Activated CD8-positive, alpha-beta memory T cell treated with anti-CD3 and anti-CD28 coated beads, Interleukin-2, amount 10 ng/mL, durations not matched to agents 7 days and 5 days (primary cell): ENCODE results near the gene NTPCR. TPM values are rescaled to one million over a fixed set of nuclear protein-coding genes. Genes with fewer than 3 reads are reported as not detected.

Experiments used
- ATAC-seq: fragments of 150-1000 bp; cut with Tn5 transposase; one replicate; pipeline ENCODE4 v1.10.0; 2021; ENCODE audit warnings: moderate library complexity
- CTCF ChIA-PET: fragments of 350-600 bp; sonication (Branson Sonifier 250); formaldehyde crosslinking; loops from one replicate; lab custom pipeline; 2021; ENCODE audit warnings: antibody characterized with exemption; lab: Charles Lee
- DNase-seq: peaks from one replicate; pipeline ENCODE4 v3.0.0-alpha.2; 2020
- H3K27ac Mint-ChIP-seq: one replicate; pipeline ENCODE4 v1.8.0; 2021; ENCODE audit warnings: mild to moderate bottlenecking, mixed read lengths
- H3K27me3 Mint-ChIP-seq: one replicate; pipeline ENCODE4 v1.8.0; 2021; ENCODE audit warnings: mixed read lengths
- H3K36me3 Mint-ChIP-seq: one replicate; pipeline ENCODE4 v1.8.0; 2021; ENCODE audit warnings: mild to moderate bottlenecking, mixed read lengths
- H3K4me1 Mint-ChIP-seq: one replicate; pipeline ENCODE4 v1.8.0; 2021; ENCODE audit warnings: mixed read lengths
- H3K4me3 Mint-ChIP-seq: one replicate; pipeline ENCODE4 v1.8.0; 2021; ENCODE audit warnings: mild to moderate bottlenecking, moderate library complexity, mixed read lengths
- H3K9me3 Mint-ChIP-seq: one replicate; pipeline ENCODE4 v1.8.0; 2022; ENCODE audit warnings: low read depth, mixed read lengths
- total RNA-seq, 2 experiments: library from RNA; stranded (reverse); gene quantifications; one replicate each; pipeline ENCODE4 v1.2.3, GENCODE V29; 2021

NTPCR gene
- total RNA-seq, 2 experiments from 2014 or later, result 27.2 to 27.5 TPM

- CTCF ChIA-PET, result no interaction called here
- Mint-ChIP-seq H3K27ac (no peak overlapping the region), H3K4me1 (no peaks in the 10 kb centered on the region), H3K9me3 (peaks cover 2% of the 10 kb centered on the region), H3K27me3 (peaks cover 3% of the 10 kb centered on the region), H3K4me3 (no peak overlapping the region), H3K36me3 (no peaks in the 10 kb centered on the region)
- DNase-seq (no peak), ATAC-seq (no peak)
These were observed 12.6 kb upstream of the NTPCR start for GRCh38 chr1:232937741-232938375.

DNA sequence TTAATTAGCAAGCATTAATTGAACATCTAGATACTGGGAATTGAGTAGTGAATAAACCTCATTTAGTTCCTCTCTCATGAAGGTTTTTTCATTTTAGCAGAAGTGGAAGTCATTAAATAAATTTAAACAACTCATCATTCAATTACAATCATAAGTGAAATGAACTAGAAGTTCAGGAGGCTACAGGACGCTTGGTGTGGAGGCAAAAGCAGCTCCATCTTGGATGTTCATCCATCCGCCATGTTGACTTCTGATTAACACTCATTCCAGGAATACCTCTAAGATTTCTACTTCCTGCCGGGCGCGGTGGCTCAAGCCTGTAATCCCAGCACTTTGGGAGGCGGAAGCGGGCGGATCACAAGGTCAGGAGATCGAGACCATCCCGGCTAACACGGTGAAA, 11.5 kb upstream of the NTPCR start:
- H3K27ac Mint-ChIP-seq, result no peak overlapping the region
- H3K4me3 Mint-ChIP-seq, result no peak overlapping the region

GRCh38 chr1:232939748-232940147, 10.7 kb upstream of the NTPCR start:
- Mint-ChIP-seq H3K36me3 (peaks cover 2% of the 10 kb centered on the region), H3K4me3 (no peak overlapping the region), H3K9me3 (peaks cover 2% of the 10 kb centered on the region), H3K4me1 (peaks cover 16% of the 10 kb centered on the region), H3K27ac (no peak overlapping the region), H3K27me3 (peaks cover 3% of the 10 kb centered on the region)
- ATAC-seq, result no peak
- no peak for DNase-seq
- CTCF ChIA-PET, result no interaction called here

More for the DNA sequence above, 11.5 kb upstream of the NTPCR start:
- ATAC-seq (no peak), DNase-seq (no peak)
- no peaks in the 10 kb centered on the region for H3K36me3 Mint-ChIP-seq
- H3K9me3 Mint-ChIP-seq, result peaks cover 2% of the 10 kb centered on the region
- peaks cover 8% of the 10 kb centered on the region for H3K4me1 Mint-ChIP-seq
- H3K27me3 Mint-ChIP-seq, result peaks cover 3% of the 10 kb centered on the region
- CTCF ChIA-PET, result no interaction called here

- ATAC-seq (no peak), DNase-seq (no peak)
- H3K4me3 Mint-ChIP-seq, result no peak overlapping the region
- CTCF ChIA-PET, result no interaction called here
- H3K27me3 Mint-ChIP-seq, result peaks cover 3% of the 10 kb centered on the region
- H3K9me3 Mint-ChIP-seq, result peaks cover 2% of the 10 kb centered on the region
- H3K27ac Mint-ChIP-seq, result no peak overlapping the region
- H3K4me1 Mint-ChIP-seq, result peaks cover 16% of the 10 kb centered on the region
- peaks cover 2% of the 10 kb centered on the region for H3K36me3 Mint-ChIP-seq
These were observed 10.1 kb upstream of the NTPCR start for GRCh38 chr1:232940262-232940661.

DNA sequence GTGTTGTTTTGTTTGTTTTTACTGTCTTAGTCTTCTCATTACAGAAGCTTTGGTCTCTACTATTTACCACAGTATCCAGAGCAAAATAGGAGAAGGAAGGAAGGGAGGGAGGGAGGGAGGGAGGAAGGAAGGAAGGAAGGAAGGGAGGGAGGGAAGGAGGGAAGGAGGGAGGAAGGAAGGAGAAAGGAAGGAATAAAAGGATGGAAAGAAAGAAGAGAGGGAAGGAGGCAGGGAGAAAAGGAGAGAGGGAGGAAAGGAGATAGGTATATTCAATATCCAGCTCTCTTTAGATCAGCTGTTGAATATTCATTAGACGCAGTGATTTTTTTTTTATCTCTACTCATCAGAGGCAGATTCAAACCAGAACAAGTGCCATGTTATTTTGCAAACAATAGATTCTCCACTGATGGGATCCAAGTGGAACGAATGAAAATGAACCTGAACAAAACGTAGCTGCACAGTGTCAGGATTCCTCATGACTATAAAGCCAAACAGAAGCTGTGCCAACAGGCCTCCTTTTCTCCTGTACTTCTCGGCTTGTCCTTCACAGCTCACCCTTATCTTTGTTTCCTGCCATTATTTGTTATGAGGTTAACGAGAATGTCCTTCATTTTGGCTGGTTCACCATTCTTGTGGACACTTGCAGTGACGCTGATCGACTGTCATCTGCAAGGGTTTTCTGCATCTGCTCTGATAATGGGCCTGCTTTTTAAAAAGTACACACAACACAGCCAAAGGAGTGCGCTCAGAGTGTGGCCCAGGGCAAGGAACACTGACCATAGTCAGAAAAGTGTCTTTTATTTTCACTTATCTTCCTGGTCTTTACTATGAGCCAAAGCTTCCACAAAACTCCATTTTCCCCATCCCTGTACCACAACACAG, 7.8 kb upstream of the NTPCR start:
- CTCF ChIA-PET, result interaction anchor here (1.3 kb wide), 1 partner anchor 19 kb away, joined by 3 read pairs; no protein-coding TSS in a partner anchor
- H3K4me1 Mint-ChIP-seq, result peaks cover 16% of the 10 kb centered on the region
- peaks cover 2% of the 10 kb centered on the region for H3K36me3 Mint-ChIP-seq

DNA sequence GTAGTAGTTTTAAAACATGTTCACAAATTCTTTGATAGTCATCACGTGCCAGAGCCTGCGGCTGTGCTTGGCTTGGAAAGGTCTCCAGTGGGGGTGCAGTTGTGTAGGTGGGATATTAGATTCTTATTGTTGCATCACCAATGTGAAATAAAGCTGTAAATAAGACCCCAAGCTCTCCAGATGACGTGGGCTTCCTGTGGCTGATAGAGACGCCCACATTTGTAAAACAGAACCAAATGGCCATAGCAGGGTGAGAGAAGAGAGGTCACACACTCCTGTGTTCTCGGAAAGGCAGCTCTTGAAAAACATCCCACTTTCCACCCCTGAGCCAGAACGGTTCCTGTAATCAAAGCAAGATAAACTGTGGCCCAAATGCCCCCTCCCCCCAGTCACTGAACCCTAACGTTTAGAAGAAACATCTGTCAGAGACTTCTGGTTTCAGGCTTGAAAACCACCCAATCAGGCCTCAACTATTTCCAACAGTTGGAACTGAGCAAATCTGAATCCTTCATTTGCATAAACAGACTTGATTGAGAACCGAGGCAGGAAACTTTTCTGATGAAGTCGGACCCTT, 6.6 kb upstream of the NTPCR start:
- Mint-ChIP-seq H3K27me3 (peaks cover under 1% of the 10 kb centered on the region), H3K9me3 (peaks cover 2% of the 10 kb centered on the region), H3K36me3 (peaks cover 5% of the 10 kb centered on the region), H3K4me3 (no peak overlapping the region), H3K27ac (peak overlapping the region; percentile 50), H3K4me1 (peaks cover 17% of the 10 kb centered on the region)
- CTCF ChIA-PET, result interaction anchor here (0.9 to 1.3 kb wide), 2 partner anchors 9 to 16 kb away, joined by 3 read pairs; no protein-coding TSS in a partner anchor
- ATAC-seq (peak; percentile 54), DNase-seq (no peak)

More for the DNA sequence above, 7.8 kb upstream of the NTPCR start:
- Mint-ChIP-seq H3K4me3 (no peak overlapping the region), H3K27ac (no peak overlapping the region), H3K9me3 (peaks cover 2% of the 10 kb centered on the region), H3K27me3 (peaks cover 3% of the 10 kb centered on the region)
- ATAC-seq (no peak), DNase-seq (no peak)

DNA sequence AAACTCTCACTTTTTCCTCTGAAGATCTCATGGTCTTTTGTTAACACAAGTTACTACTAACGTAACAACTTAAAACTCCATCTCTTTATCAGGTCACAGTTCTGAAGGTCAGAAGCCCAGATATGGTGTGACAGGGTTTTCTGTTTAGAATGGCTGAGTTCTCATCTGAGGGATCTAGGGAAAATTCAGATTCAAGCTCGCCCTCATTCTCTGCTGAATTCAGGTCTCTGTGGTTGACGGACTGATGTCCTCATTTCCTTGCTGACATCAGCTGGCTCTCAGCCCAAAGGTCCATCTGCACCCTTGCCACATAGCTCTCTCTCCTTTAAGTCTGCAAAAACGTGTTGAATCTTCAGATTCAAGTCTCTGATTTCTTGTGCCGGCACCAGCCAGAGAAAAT, 6.1 kb upstream of the NTPCR start:
- Mint-ChIP-seq H3K36me3 (peaks cover 5% of the 10 kb centered on the region), H3K27ac (peak overlapping the region; percentile 31), H3K4me3 (no peak overlapping the region), H3K9me3 (peaks cover 1% of the 10 kb centered on the region), H3K27me3 (no peaks in the 10 kb centered on the region), H3K4me1 (peaks cover 20% of the 10 kb centered on the region)
- CTCF ChIA-PET, result interaction anchor here (0.9 to 1.3 kb wide), 2 partner anchors 9 to 16 kb away, joined by 3 read pairs; no protein-coding TSS in a partner anchor
- DNase-seq (no peak), ATAC-seq (peak; percentile 37)

- DNase-seq (no peak), ATAC-seq (no peak)
- Mint-ChIP-seq H3K27me3 (no peaks in the 10 kb centered on the region), H3K4me1 (peaks cover 36% of the 10 kb centered on the region), H3K36me3 (peaks cover 6% of the 10 kb centered on the region), H3K27ac (peak overlapping the region; percentile 94), H3K9me3 (no peaks in the 10 kb centered on the region), H3K4me3 (peak overlapping the region; percentile 97)
- CTCF ChIA-PET, result interaction anchor here (1.1 kb wide), 1 partner anchor 69 kb away, joined by 3 read pairs; no protein-coding TSS in a partner anchor
These were observed 695 bp upstream of the NTPCR start for GRCh38 chr1:232949636-232950196.

DNA sequence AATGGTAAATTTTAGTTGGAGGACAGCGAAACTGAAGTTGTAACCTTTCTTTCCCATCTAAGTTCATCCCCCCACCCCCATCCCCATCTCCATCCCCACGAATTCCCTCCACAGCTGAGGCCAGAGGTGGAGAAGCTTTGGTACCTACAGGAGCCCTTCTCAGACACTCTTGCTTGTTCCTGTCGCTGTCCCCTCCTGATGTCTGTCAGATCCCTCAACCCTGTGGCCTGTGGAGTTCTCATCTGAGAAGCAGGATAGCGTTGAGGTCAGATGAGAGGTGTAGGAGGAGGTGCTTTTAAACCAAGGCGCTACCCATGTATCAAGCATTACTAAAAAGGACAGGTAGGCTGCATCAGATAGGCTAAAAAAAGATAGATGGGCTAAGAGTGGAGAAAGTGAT, 769 bp downstream of the NTPCR start:
- peak overlapping the region; percentile 97 for H3K4me3 Mint-ChIP-seq
- peak; percentile 56 for DNase-seq
- peak; percentile 27 for ATAC-seq

GRCh38 chr1:232951605-232952004, 1.2 kb downstream of the NTPCR start:
- Mint-ChIP-seq H3K9me3 (no peaks in the 10 kb centered on the region), H3K36me3 (peaks cover 21% of the 10 kb centered on the region), H3K4me1 (peaks cover 36% of the 10 kb centered on the region), H3K27ac (peak overlapping the region; percentile 2), H3K27me3 (no peaks in the 10 kb centered on the region), H3K4me3 (peak overlapping the region; percentile 97)
- CTCF ChIA-PET, result interaction anchor here (0.8 to 2.3 kb wide), 3 partner anchors 8 to 24 kb away, joined by 3 to 10 read pairs (median 3); no protein-coding TSS in a partner anchor
- ATAC-seq, result no peak
- no peak for DNase-seq

More for the DNA sequence above, 769 bp downstream of the NTPCR start:
- peaks cover 16% of the 10 kb centered on the region for H3K36me3 Mint-ChIP-seq
- CTCF ChIA-PET, result interaction anchor here (0.8 to 2.3 kb wide), 2 partner anchors 9 to 11 kb away, joined by 3 to 10 read pairs; no protein-coding TSS in a partner anchor
- H3K27ac Mint-ChIP-seq, result peak overlapping the region; percentile 94
- H3K27me3 Mint-ChIP-seq, result no peaks in the 10 kb centered on the region
- peaks cover 36% of the 10 kb centered on the region for H3K4me1 Mint-ChIP-seq
- H3K9me3 Mint-ChIP-seq, result no peaks in the 10 kb centered on the region

GRCh38 chr1:232952514-232953499, 2.4 kb downstream of the NTPCR start:
- peaks cover 3% of the 10 kb centered on the region for H3K9me3 Mint-ChIP-seq
- ATAC-seq, result no peak
- CTCF ChIA-PET, result interaction anchor here (0.8 to 2.3 kb wide), 6 partner anchors 9 to 152 kb away, joined by 3 to 10 read pairs (median 3); no protein-coding TSS in a partner anchor
- DNase-seq, result peak; percentile 48
- no peak overlapping the region for H3K27ac Mint-ChIP-seq
- peaks cover 36% of the 10 kb centered on the region for H3K4me1 Mint-ChIP-seq
- H3K4me3 Mint-ChIP-seq, result peak overlapping the region; percentile 3
- peaks cover 31% of the 10 kb centered on the region for H3K36me3 Mint-ChIP-seq
- no peaks in the 10 kb centered on the region for H3K27me3 Mint-ChIP-seq
